Thyroid gland (tissue), 4 donors: ENCODE measurements around the gene RANBP1. TPM values are rescaled to one million over a fixed set of nuclear protein-coding genes. Genes with fewer than 3 reads are reported as not detected.

Experiments
- DNase-seq, 2 donors: peaks; one replicate each; pipeline ENCODE4 v3.0.0-alpha.2; 2019
- H3K27ac ChIP-seq, 3 donors: fragments of 200-600 bp; sonication (generic); 1 replicate in 2 of 3; 2 replicates in 1 of 3; pipeline ENCODE4 v1.5.1; 2016 to 2019; ENCODE audit warnings: mild to moderate bottlenecking in 1 of 3, moderate library complexity in 1 of 3
- H3K27me3 ChIP-seq: fragments of 200-600 bp; sonication (generic); one replicate; pipeline ENCODE4 v1.5.1; 2019
- H3K36me3 ChIP-seq, 2 donors: fragments of 200-600 bp; sonication (generic); one replicate each; pipeline ENCODE4 v1.5.1; 2016 to 2019
- H3K4me1 ChIP-seq, 2 donors: fragments of 200-600 bp; sonication (generic); one replicate each; pipeline ENCODE4 v1.5.1; 2017 to 2019
- H3K4me3 ChIP-seq, 3 donors: fragments of 200-600 bp; sonication (generic); replicated peaks in 1 of 3; 1 replicate in 2 of 3; 2 replicates in 1 of 3; pipeline ENCODE4 v1.5.1; 2016; ENCODE audit warnings: mild to moderate bottlenecking in 1 of 3
- H3K9me3 ChIP-seq: fragments of 200-600 bp; sonication (generic); one replicate; pipeline ENCODE4 v1.5.1; 2017
- CTCF ChIP-seq, 6 experiments: fragments of 200-600 bp in 3 of 6; fragments of 450-650 bp in 3 of 6; sonication (generic) in 3 of 6; IDR thresholded peaks; one replicate each; pipeline ENCODE4 v1.5.1; 2016 to 2019; ENCODE audit warnings: antibody characterized with exemption in 6 of 6, mild to moderate bottlenecking in 2 of 6, inconsistent platforms in 1 of 6, moderate library complexity in 1 of 6
- POLR2A ChIP-seq, 2 donors: fragments of 450-650 bp; IDR thresholded peaks; one replicate each; pipeline ENCODE4 v1.6.1; 2017; ENCODE audit warnings: antibody characterized with exemption in 2 of 2, mild to moderate bottlenecking in 2 of 2, moderate library complexity in 1 of 2
- WGBS, 2 donors: methylation state at CpG; one replicate each; pipeline ENCODE4 v1.1.5; 2017; 5-methylcytosine and 5-hydroxymethylcytosine counted together
- intact Hi-C: fragments of 100-400 bp; cut with DNase I; formaldehyde crosslinking; loops from one replicate; pipeline ENCODE4 v1.15.1; 2023
- total RNA-seq, 4 donors: library from RNA; depleted of rRNA; stranded (reverse); fragments of >200 nt; gene quantifications; one replicate each; pipeline ENCODE4 v1.2.3, GENCODE V29; 2016

RANBP1 gene
- total RNA-seq, 4 donors from 2014 or later, result 125 to 232 (median 173) TPM

DNA sequence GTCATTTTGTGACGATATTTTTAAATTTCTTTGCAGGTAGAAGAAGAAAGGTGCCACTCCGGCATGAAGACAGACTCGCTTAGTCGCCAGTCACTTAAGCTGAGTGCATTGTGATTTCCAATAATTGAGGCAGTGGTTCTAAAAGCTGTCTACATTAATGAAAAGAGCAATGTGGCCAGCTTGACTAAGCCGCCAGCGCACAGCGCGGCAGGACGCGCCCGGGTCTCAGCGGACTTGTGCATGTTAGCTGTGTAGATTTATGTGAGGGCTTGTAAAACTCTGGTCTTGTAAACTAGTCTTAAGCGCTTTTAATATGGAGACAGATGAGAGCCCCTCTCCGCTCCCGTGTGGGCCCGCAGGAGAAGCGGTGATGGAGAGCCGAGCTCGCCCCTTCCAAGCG, 30.3 kb upstream of the RANBP1 start:
- Histone ChIP-seq H3K36me3 (peaks cover 50 to 51% of the 10 kb centered on the region in 2 donors), H3K4me3 (no peak overlapping the region), H3K9me3 (no peaks in the 10 kb centered on the region), H3K27me3 (no peaks in the 10 kb centered on the region), H3K27ac (no peak overlapping the region), H3K4me1 (peaks cover 42 to 44% of the 10 kb centered on the region in 2 donors)
- TF ChIP-seq POLR2A (IDR thresholded peaks at IDR 0.05) (no peak), CTCF (IDR thresholded peaks at IDR 0.05) (no peak)
- intact Hi-C loops, result no loop called here
- WGBS, 2 donors, result 94 to 96% methylated on average over 20 of the region's 20 CpGs
- no peak for DNase-seq

DNA sequence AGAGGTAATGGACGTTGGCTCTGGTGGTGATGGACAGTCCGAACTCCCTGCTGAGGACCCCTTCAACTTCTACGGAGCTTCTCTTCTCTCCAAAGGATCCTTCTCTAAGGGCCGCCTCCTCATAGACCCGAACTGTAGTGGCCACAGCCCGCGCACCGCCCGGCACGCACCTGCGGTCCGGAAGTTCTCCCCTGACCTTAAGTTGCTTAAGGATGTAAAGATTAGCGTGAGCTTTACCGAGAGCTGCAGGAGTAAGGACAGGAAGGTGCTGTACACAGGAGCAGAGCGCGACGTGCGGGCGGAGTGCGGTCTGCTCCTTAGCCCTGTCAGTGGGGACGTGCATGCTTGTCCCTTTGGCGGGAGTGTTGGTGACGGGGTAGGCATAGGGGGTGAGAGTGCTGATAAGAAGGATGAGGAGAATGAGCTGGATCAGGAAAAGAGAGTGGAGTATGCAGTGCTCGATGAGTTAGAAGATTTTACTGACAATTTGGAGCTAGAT, 29.8 kb upstream of the RANBP1 start:
- Histone ChIP-seq H3K4me1 (peaks cover 38 to 40% of the 10 kb centered on the region in 2 donors), H3K27me3 (no peaks in the 10 kb centered on the region), H3K36me3 (peaks cover 55 to 56% of the 10 kb centered on the region in 2 donors), H3K9me3 (no peaks in the 10 kb centered on the region), H3K27ac (no peak overlapping the region), H3K4me3 (no peak overlapping the region)
- intact Hi-C loops, result no loop called here
- TF ChIP-seq POLR2A (IDR thresholded peaks at IDR 0.05), result no peak
- no peak for TF ChIP-seq CTCF (IDR thresholded peaks at IDR 0.05)
- no peak for DNase-seq
- WGBS, 2 donors, result 90 to 92% methylated on average over 24 of the region's 24 CpGs

DNA sequence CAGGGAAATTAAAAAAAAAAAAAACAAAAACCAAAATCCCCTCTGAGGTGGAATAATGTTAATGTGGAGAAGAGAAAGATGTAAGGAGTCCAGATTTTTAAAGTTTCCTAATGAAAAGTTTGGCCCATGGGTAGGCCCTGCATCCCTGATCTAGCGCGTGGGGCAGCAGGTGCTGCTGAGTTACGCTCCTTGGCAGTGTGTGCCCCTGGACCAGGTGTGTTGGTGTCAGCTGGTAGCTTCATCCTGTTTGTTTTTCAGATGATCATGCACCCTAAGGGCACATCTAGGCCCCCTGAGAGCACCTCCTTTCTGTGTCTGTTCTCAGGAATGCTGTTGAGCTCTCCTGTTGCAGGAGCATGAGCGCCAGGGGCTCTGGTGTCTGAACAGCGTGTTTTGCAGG, 29.1 kb upstream of the RANBP1 start:
- WGBS, 2 donors, result 95 to 99% methylated on average over 5 of the region's 5 CpGs

DNA sequence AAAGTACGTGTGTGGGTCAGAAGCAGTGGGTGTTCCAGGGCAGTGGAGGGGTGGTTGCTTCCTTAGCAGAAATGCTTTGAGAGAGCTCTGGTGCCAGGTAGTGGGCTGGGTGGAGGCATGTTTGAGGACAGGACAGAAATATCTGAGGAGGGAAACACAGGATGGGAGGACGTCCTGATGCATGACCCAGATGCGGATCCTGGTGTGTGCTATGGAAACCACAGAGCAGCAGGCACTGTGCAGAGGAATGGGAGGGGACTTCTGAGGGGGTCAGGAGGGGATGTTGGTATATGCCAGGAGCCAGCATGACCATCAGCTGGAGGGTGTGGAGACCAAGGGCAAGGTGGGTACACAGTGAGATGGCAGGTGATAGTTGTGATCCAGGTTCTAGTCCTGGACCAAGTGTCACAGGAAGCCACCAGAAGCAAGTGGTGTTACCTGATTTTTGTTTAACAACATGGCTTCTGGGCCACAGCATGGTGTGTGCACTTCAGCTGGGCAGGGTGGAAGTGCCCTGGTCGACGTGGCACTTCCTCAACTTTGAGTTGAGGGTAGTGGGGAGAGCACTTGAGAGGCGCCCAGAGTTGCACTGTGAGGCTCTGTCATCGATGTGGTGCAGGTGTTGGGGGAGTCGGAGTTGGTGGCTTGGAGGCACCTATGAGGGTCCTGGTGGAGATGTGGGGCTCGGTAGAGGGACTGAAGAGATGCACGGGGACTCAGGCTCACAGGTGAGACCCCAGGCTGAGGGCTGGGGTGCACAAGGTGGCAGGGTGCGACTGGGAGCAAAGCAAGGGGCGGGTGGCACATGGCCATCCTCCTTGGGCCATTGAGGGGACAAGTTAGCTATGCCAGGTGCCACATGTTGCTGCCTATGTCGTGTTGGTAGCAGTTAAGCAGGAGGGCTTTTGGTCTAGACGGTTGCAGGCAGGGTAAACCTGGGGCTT, 28.3 kb upstream of the RANBP1 start:
- 86 to 92% methylated on average over 12 to 14 of the region's 14 CpGs for WGBS, 2 donors
- H3K27me3 ChIP-seq, result no peaks in the 10 kb centered on the region
- no peak overlapping the region for H3K4me3 ChIP-seq
- no peak for DNase-seq
- H3K4me1 ChIP-seq, result peaks cover 25 to 27% of the 10 kb centered on the region in 2 donors
- intact Hi-C loops, result no loop called here
- peaks cover 69 to 70% of the 10 kb centered on the region in 2 donors for H3K36me3 ChIP-seq
- H3K9me3 ChIP-seq, result no peaks in the 10 kb centered on the region
- TF ChIP-seq POLR2A (IDR thresholded peaks at IDR 0.05) (no peak), CTCF (IDR thresholded peaks at IDR 0.05) (no peak)
- H3K27ac ChIP-seq, result no peak overlapping the region

More for the DNA sequence above, 29.1 kb upstream of the RANBP1 start:
- Histone ChIP-seq H3K27ac (no peak overlapping the region), H3K36me3 (peaks cover 61 to 62% of the 10 kb centered on the region in 2 donors), H3K27me3 (no peaks in the 10 kb centered on the region), H3K4me3 (no peak overlapping the region), H3K9me3 (no peaks in the 10 kb centered on the region), H3K4me1 (peaks cover 32 to 34% of the 10 kb centered on the region in 2 donors)
- intact Hi-C loops, result no loop called here
- no peak for DNase-seq
- no peak for TF ChIP-seq CTCF (IDR thresholded peaks at IDR 0.05)
- TF ChIP-seq POLR2A (IDR thresholded peaks at IDR 0.05), result no peak

DNA sequence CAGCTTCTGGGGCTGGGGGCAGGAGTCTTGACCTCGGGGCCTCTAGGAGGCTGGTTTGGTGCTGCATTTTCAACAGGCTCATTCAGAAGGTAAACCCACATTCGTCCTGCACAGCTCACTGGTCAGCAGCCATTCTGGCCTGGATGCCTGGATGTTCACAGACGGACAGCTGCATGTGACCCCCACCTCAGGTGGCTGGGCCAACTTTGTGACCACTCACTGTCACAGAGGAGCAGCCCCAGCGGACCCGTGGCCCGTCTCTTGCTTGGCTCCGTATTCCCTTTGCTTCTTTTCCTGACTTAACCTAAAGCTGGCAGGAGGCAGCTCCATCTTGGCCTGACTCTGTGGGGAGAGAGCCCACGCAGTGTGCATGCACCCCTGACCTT, 27.6 kb upstream of the RANBP1 start:
- DNase-seq, result no peak
- no peaks in the 10 kb centered on the region for H3K27me3 ChIP-seq
- no peaks in the 10 kb centered on the region for H3K9me3 ChIP-seq
- H3K36me3 ChIP-seq, result peaks cover 69 to 77% of the 10 kb centered on the region in 2 donors
- no peak overlapping the region for H3K27ac ChIP-seq
- H3K4me1 ChIP-seq, result peaks cover 19 to 20% of the 10 kb centered on the region in 2 donors
- TF ChIP-seq POLR2A (IDR thresholded peaks at IDR 0.05) (no peak), CTCF (IDR thresholded peaks at IDR 0.05) (no peak)
- intact Hi-C loops, result no loop called here
- no peak overlapping the region for H3K4me3 ChIP-seq
- WGBS, 2 donors, result 93 to 97% methylated on average over 6 to 7 of the region's 8 CpGs
